SH-SY5Y (cell line): ENCODE results near the gene KCNK4.
A peak's percentile ranks its signal among the peaks of the same experiment; 100 is the strongest.

Source experiments
- GATA2 ChIP-seq: IDR thresholded peaks from 2 replicates; pipeline ENCODE4 v1.6.1; 2011; ENCODE audit warnings: mild to moderate bottlenecking, low read depth, low read length
- GATA3 ChIP-seq: IDR thresholded peaks from 2 replicates; pipeline ENCODE4 v1.6.1; 2011; ENCODE audit warnings: low read depth, mild to moderate bottlenecking, low read length, moderate library complexity

The KCNK4 gene

DNA sequence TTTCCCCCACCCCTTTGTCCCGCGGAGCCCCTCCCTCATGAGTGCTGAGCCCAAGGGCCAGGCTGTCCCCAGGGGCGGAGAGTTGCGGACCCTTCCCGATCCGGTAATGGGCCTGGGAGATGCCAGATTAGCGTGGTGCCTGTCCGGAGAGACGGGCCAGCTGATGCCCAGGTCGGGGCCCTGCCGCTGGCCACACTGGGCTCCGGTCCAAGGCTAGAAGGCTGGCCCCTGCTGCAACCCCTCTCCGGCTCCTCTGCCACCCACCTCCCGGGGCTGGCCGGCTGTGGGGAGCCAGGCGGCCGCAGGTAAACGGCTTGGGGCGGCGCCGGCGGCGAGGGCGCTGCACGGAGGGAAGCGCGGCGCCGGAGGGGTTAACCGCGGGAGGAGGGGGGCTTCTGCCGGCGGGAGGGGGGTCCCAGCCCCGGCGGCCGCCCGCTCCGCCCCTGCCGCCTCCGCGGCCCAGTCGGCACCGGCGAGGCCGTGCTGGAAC lies at the start of gene KCNK4:
Gene KCNK4 (plus strand): TSS at position 41 of the 490 bp plus-strand sequence. CDS start 1,717 bp downstream, outside the sequence.
- TF ChIP-seq GATA2, result peak; percentile 60
- TF ChIP-seq GATA3, result no peak

- TF ChIP-seq GATA2, result no peak
- TF ChIP-seq GATA3, result no peak
Observed at GRCh38 chr11:64241491-64242374, 49.4 kb upstream of the KCNK4 start.

GRCh38 chr11:64243236-64243854 lies 47.8 kb upstream of the KCNK4 start:
- TF ChIP-seq GATA3 (no peak), GATA2 (no peak)

DNA sequence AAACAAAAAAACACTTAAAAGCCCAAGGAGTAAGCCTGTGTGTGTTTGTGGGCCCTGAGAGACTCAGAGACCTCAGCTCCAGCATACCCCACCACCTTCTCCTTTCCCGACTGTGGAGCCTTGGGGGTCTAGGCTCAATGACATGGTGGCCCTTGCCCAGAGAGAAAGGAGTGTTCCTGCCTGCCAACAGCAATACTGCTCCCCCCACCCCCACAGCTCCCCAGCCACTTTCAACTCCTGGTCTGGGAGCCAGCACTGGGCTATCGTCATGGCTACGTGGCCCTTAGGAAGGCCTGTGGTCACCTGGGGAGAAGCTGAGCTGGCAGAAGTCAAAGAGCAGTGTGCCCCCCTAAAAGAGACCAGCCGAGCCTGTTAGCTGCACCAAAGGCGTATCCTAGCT lies 47.0 kb upstream of the KCNK4 start:
- no peak for TF ChIP-seq GATA3
- no peak for TF ChIP-seq GATA2

DNA sequence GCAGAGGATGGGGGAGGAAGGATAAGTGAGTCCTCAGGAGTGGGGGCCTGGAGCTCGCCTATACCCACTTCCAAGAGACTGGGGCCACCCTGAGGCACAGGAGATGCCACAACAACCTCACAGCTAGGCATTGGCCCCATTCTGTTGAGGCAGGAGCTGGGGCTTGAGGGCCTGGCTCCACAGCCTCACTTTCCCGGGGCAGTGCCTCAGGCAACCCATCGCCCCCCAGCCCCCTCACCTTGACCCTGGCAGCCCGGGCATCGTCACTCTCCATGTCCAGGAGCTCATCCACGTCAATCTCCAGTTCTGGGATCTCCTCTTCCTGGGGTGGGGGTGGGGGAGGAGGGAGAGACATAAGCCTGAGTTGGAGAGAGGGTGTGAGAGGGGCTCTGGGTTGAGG lies 46.1 kb upstream of the KCNK4 start:
- TF ChIP-seq GATA3 (no peak), GATA2 (no peak)

DNA sequence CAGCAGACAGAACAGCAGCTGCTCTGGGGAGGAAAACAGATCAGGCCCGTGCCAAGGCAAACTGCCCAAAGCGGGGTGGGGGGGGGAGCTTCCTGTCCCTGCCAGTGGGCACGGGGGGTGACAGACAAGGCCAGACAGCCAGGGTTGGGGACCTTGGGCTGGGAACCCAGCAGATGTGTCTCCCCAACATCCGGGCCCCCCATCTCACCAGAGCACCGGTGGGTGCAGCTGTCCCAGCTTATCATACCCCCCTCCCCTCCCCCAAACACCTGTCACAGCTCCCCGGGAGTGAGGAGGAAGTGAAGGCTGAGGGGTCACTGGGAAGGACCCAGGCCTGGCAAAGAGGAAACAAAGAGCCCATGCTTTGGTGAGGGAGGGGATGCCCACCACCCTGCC lies 45.7 kb upstream of the KCNK4 start:
- TF ChIP-seq GATA2 (no peak), GATA3 (no peak)

- TF ChIP-seq GATA3 (no peak), GATA2 (no peak)
Observed at GRCh38 chr11:64245797-64246620, 45.1 kb upstream of the KCNK4 start.

GRCh38 chr11:64246871-64247728 lies 44.0 kb upstream of the KCNK4 start, which contains the start of gene PPP1R14B:
Gene PPP1R14B, minus strand, starts transcription at chr11:64246943. Its CDS starts 270 bp downstream, at chr11:64246673.
- no peak for TF ChIP-seq GATA3
- no peak for TF ChIP-seq GATA2

GRCh38 chr11:64247729-64248531 lies 43.2 kb upstream of the KCNK4 start:
- TF ChIP-seq GATA2, result no peak
- no peak for TF ChIP-seq GATA3

DNA sequence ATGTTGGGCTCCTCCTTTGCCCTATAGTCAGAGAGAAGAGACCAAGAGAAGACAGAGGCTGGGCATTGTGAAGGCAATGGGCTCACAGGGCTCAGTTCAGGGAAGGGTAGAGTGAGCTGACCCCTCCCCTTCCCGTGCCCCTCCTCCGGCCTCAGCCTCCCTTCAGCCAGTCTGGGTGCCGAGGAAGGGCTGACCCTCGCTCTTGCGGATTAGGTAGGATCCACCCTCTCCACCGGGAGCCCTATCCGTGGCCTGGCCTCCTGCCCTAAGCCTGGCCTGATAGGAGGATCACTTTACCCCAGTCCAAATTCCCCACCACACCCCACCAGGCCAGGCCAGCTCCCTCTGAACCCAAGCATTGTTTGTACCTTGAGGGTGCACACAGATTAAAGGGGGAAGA lies 42.5 kb upstream of the KCNK4 start:
- TF ChIP-seq GATA2, result no peak
- TF ChIP-seq GATA3, result no peak

GRCh38 chr11:64249038-64249437 lies 42.1 kb upstream of the KCNK4 start:
- TF ChIP-seq GATA3, result no peak
- TF ChIP-seq GATA2, result no peak

GRCh38 chr11:64249563-64250414 lies 41.3 kb upstream of the KCNK4 start:
- TF ChIP-seq GATA2 (peak; percentile 36; the same call in 1 of the 2 replicates), GATA3 (no peak)
